Activated CD8-positive, alpha-beta T cell treated with anti-CD3 and anti-CD28 coated beads for 36 hours (primary cell): ENCODE data around the gene SUCLG2. TPM values are rescaled to one million over a fixed set of nuclear protein-coding genes. Genes with fewer than 3 reads are reported as not detected.

Experiments
- ATAC-seq: fragments of 200-7000 bp; cut with Tn5 transposase; one replicate; pipeline ENCODE4 v1.10.0; 2021; ENCODE audit warnings: mild to moderate bottlenecking, moderate library complexity
- CTCF ChIA-PET: fragments of 350-600 bp; sonication (Branson Sonifier 250); formaldehyde crosslinking; loops from one replicate; lab custom pipeline; 2021; ENCODE audit warnings: antibody characterized with exemption; lab: Charles Lee
- POLR2A ChIA-PET: fragments of 350-600 bp; sonication (Branson Sonifier 250); formaldehyde crosslinking; loops from one replicate; lab custom pipeline; 2021; ENCODE audit warnings: antibody characterized with exemption; lab: Charles Lee
- DNase-seq: peaks from one replicate; pipeline ENCODE4 v3.0.0-alpha.2; 2020
- H3K27ac Mint-ChIP-seq: one replicate; pipeline ENCODE4 v1.8.0; 2021; ENCODE audit warnings: mild to moderate bottlenecking, mixed read lengths
- H3K27me3 Mint-ChIP-seq: one replicate; pipeline ENCODE4 v1.8.0; 2021; ENCODE audit warnings: mixed read lengths
- H3K36me3 Mint-ChIP-seq: one replicate; pipeline ENCODE4 v1.8.0; 2021; ENCODE audit warnings: low read depth, mixed read lengths
- H3K4me1 Mint-ChIP-seq: one replicate; pipeline ENCODE4 v1.8.0; 2021; ENCODE audit warnings: low read depth, mixed read lengths
- H3K4me3 Mint-ChIP-seq: one replicate; pipeline ENCODE4 v1.8.0; 2021; ENCODE audit warnings: mild to moderate bottlenecking, moderate library complexity, mixed read lengths
- H3K9me3 Mint-ChIP-seq: one replicate; pipeline ENCODE4 v1.8.0; 2021; ENCODE audit warnings: mixed read lengths
- intact Hi-C: fragments of 100-400 bp; cut with micrococcal nuclease; formaldehyde crosslinking; loops from one replicate; pipeline ENCODE4 v1.10.0; 2022
- total RNA-seq, 2 experiments: library from RNA; stranded (reverse); gene quantifications; one replicate each; pipeline ENCODE4 v1.2.3, GENCODE V29; 2021
- TF ChIP-seq, protein P1 (sequence below): fragments of 200-600 bp; IDR thresholded peaks from one replicate; pipeline ENCODE4 v1.8.0; 2022; ENCODE audit warnings: antibody characterized with exemption, mild to moderate bottlenecking

Gene SUCLG2
- total RNA-seq, 2 experiments from 2014 or later = 61.3 to 65.5 TPM

DNA sequence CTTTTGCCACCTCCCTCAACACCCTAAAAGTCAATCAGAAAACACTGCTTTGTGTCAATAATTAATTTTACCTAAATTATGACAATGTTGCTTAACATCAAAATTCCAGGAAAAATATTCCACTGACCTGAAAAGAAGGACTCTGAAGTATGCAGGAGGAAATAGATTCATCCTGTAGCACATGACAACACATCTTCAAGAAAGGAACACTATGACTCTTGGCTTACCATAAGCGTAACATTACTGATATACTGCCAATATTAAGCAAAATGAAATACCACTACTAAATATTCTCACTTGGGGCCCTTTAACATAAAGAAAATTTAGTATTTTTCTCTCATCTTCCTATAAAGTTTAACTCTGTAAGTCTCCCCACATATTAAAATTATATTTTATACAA is 9.6 kb downstream of the SUCLG2 start:
- H3K4me1 Mint-ChIP-seq = peaks cover 73% of the 10 kb centered on the region
- no peaks in the 10 kb centered on the region for H3K27me3 Mint-ChIP-seq
- no peak overlapping the region for H3K27ac Mint-ChIP-seq
- CTCF ChIA-PET = interaction anchor here (1.8 kb wide), 1 partner anchor 9 kb away, joined by 6 read pairs; no protein-coding TSS in a partner anchor
- peaks cover 6% of the 10 kb centered on the region for H3K9me3 Mint-ChIP-seq
- POLR2A ChIA-PET = no interaction called here
- intact Hi-C loops = no loop called here
- ATAC-seq (no peak), DNase-seq (no peak)
- TF ChIP-seq, protein P1, sequence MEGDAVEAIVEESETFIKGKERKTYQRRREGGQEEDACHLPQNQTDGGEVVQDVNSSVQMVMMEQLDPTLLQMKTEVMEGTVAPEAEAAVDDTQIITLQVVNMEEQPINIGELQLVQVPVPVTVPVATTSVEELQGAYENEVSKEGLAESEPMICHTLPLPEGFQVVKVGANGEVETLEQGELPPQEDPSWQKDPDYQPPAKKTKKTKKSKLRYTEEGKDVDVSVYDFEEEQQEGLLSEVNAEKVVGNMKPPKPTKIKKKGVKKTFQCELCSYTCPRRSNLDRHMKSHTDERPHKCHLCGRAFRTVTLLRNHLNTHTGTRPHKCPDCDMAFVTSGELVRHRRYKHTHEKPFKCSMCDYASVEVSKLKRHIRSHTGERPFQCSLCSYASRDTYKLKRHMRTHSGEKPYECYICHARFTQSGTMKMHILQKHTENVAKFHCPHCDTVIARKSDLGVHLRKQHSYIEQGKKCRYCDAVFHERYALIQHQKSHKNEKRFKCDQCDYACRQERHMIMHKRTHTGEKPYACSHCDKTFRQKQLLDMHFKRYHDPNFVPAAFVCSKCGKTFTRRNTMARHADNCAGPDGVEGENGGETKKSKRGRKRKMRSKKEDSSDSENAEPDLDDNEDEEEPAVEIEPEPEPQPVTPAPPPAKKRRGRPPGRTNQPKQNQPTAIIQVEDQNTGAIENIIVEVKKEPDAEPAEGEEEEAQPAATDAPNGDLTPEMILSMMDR = no peak
- H3K4me3 Mint-ChIP-seq = no peak overlapping the region
- peaks cover 58% of the 10 kb centered on the region for H3K36me3 Mint-ChIP-seq

DNA sequence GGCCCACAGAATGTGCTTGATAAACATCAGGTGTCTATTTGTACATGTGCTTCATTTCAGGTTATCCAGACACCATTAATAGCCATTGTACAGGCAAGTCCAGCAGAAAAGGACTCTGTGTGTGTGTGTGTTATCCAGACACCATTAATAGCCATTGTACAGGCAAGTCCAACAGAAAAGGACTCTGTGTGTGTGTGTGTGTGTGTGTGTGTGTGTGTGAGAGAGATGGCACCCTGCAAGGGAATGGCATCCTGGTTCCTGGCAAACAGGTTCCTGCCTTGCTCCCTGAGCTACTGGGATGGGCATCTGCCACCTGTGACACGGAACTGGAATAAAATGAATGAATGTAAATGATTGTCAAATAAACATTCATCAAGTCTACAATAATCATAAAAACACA is 11.7 kb downstream of the SUCLG2 start:
- DNase-seq (no peak), ATAC-seq (no peak)
- Mint-ChIP-seq H3K36me3 (peaks cover 43% of the 10 kb centered on the region), H3K4me1 (peaks cover 66% of the 10 kb centered on the region), H3K27ac (no peak overlapping the region), H3K9me3 (peaks cover 6% of the 10 kb centered on the region), H3K27me3 (no peaks in the 10 kb centered on the region), H3K4me3 (no peak overlapping the region)
- POLR2A ChIA-PET = interaction anchor here (1.8 kb wide), 1 partner anchor 12 kb away, joined by 9 read pairs; the partner anchor contains the start of gene SUCLG2
- CTCF ChIA-PET = interaction anchor here (1.1 kb wide), 1 partner anchor 13 kb away, joined by 3 read pairs; no protein-coding TSS in a partner anchor
- TF ChIP-seq, protein P1 = no peak
- intact Hi-C loops = no loop called here

DNA sequence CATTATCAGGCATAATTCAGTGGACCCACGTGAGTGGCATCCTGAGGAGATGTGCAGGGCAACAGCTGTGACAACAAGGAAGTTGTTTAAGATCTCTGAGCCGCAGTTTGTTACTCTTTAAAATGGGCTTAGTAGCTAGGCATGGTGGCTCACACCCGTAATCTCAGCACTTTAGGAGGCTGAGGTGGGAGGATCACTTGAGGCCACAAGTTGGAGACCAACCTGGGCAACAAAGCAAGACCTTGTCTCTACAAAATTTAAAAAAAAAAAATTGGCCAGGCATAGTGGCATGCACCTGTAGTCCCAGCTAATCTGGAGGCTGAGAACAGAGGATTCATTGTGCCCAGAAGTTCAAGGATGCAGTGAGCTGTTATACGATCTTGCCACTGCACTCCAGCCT is 12.2 kb downstream of the SUCLG2 start:
- Mint-ChIP-seq H3K27ac (no peak overlapping the region), H3K4me3 (no peak overlapping the region), H3K36me3 (peaks cover 43% of the 10 kb centered on the region), H3K27me3 (no peaks in the 10 kb centered on the region), H3K9me3 (peaks cover 6% of the 10 kb centered on the region), H3K4me1 (peaks cover 65% of the 10 kb centered on the region)
- ChIA-PET POLR2A (interaction anchor here (1.0 kb wide), 1 partner anchor 9 kb away, joined by 3 read pairs; no protein-coding TSS in a partner anchor), CTCF (no interaction called here)
- DNase-seq = no peak
- TF ChIP-seq, protein P1 = no peak
- ATAC-seq = no peak
- intact Hi-C loops = no loop called here

DNA sequence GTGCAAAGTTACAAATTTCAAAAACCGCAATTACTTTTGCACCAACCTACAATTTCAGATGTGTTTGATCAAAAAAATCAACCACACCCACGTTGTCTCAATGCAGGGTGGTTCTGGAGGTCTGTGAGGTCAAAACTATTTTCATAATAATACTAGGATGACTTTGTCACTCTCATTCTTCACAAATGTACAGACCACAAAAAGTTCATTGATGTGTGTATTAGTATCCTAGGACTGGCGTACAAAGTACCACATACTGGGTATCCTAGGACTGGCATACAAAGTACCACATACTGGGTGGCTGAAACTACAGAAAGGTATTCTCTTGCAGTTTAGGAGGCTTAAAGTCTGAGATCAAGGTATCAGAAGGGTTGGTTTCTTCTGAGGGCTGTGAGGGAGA is 13.0 kb downstream of the SUCLG2 start:
- DNase-seq (peak; percentile 10), ATAC-seq (peak; percentile 66)
- Mint-ChIP-seq H3K27ac (no peak overlapping the region), H3K4me1 (peaks cover 63% of the 10 kb centered on the region), H3K36me3 (peaks cover 45% of the 10 kb centered on the region), H3K9me3 (peaks cover 2% of the 10 kb centered on the region), H3K27me3 (no peaks in the 10 kb centered on the region), H3K4me3 (no peak overlapping the region)
- CTCF ChIA-PET = interaction anchor here (1.1 kb wide), 1 partner anchor 20 kb away, joined by 3 read pairs; no protein-coding TSS in a partner anchor
- intact Hi-C loops = no loop called here
- POLR2A ChIA-PET = interaction anchor here (1.0 to 1.2 kb wide), 2 partner anchors 9 to 44 kb away, joined by 3 read pairs; no protein-coding TSS in a partner anchor
- TF ChIP-seq, protein P1 = no peak

DNA sequence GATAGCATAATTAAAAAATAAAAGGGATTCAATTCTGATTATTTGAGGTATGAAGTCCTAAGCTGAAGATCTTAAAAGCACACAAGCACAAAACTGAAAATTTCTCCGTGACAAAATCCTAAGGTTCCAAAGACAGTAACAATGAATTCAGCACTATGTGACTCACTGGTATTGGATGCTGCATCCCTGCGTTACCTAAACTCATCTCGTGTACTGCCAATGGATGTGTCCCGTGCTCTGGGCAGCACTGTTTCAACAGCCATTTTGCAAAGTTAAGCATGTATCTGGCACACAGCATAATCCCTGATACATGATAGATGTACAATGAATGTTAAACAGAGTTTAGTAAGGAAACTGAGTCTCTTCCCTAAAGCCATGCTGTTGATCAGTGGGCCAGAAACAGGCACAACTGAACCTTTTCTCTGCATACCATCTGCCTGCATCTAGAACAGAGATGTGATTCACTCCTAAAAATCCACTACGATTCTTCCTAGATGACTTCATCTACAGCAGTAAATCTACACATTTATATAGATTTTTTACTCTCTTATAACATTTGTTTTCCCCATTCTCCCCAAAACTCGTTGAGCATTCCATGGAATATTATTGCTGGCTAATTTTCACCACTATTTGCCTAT is 14.3 kb downstream of the SUCLG2 start:
- ChIA-PET CTCF (interaction anchor here (0.7 to 1.1 kb wide), 2 partner anchors 54 to 633 kb away, joined by 3 read pairs; no protein-coding TSS in a partner anchor), POLR2A (interaction anchor here (1.1 to 1.2 kb wide), 2 partner anchors 14 to 15 kb away, joined by 3 to 4 read pairs; partner anchors contain the start of gene SUCLG2)
- Mint-ChIP-seq H3K36me3 (peaks cover 47% of the 10 kb centered on the region), H3K4me3 (no peak overlapping the region), H3K9me3 (peaks cover 2% of the 10 kb centered on the region), H3K27ac (no peak overlapping the region), H3K4me1 (peaks cover 64% of the 10 kb centered on the region), H3K27me3 (no peaks in the 10 kb centered on the region)
- intact Hi-C loops = no loop called here
- no peak for DNase-seq
- TF ChIP-seq, protein P1 = no peak
- ATAC-seq = no peak
